H1 (cell line): ENCODE data around the gene KCTD17. TPM values are rescaled to one million over a fixed set of nuclear protein-coding genes. Genes with fewer than 3 reads are reported as not detected.

ENCODE experiments used
- polyA plus RNA-seq, 7 experiments: library from polyadenylated mRNA; depleted of rRNA in 3 of 7; stranded (reverse) in 5 of 7; unstranded in 2 of 7; fragments of >200 nt in 5 of 7; fragments of 200-250 nt in 2 of 7; gene quantifications; 1 replicate in 5 of 7; 2 replicates in 1 of 7; 4 replicates in 1 of 7; pipeline versions ENCODE4 v1.2.1 to v1.2.3, GENCODE V29; 2011 to 2013; ENCODE audit warnings: missing spikeins in 2 of 7, mixed read lengths in 2 of 7
- total RNA-seq: library from RNA; stranded (reverse); fragmentation: NEBNext Ultra II Directional; extraction: Animal tissue kit (Norgen Biotek cat#: 25700); gene quantifications from 2 replicates; pipeline ENCODE4 v1.2.1, GENCODE V29; 2021
- TF ChIP-seq, protein P1 (sequence below): IDR thresholded peaks from 2 replicates; pipeline ENCODE4 v1.6.1; 2011; ENCODE audit warnings: low read depth, mild to moderate bottlenecking, low read length; ENCODE audit not compliant: insufficient read depth

Gene KCTD17
- total and polyA plus RNA-seq, 2 of the 8 experiments (the other 6 are each of a cell fraction or from before 2014, with no cell fraction given), result 39.4 to 44.0 TPM

DNA sequence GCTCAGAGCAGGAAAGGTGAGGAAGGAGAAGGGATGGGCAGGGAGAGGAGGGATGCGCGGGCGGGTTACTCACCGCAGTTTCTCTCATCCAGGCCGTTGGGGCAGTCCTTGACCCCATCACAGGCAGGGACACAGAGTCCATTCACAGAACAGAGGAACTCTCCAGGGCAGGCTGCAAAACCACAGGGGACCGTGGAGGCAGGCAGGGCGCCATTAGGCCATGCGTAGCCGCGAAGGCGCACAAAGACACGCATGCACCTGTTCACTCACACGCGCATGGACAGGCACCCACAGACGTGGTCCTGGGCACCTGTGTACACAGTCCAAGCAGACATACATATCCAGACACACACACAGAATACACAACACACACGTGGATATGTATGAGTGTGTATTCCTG, 23.0 kb downstream of the KCTD17 start (continued):
- TF ChIP-seq, protein P1, sequence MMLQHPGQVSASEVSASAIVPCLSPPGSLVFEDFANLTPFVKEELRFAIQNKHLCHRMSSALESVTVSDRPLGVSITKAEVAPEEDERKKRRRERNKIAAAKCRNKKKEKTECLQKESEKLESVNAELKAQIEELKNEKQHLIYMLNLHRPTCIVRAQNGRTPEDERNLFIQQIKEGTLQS, result no peak
